Caco-2 (cell line): ENCODE results near the gene MSTO1. TPM values are rescaled to one million over a fixed set of nuclear protein-coding genes. Genes with fewer than 3 reads are reported as not detected.
"Not testable (repeated sequence)": the region's sequence is repeated elsewhere in the genome, so short reads cannot be mapped to it uniquely, and the experiment has no call there.

ENCODE experiments used
- Bru-seq: library from RNA; stranded (reverse); fragments of 400-500 nt; gene quantifications from one replicate; lab custom pipeline; 2021; lab: Mats Ljungman, UMichigan
- BruChase-seq, 2 experiments: library from RNA; stranded (reverse); fragments of 400-500 nt; gene quantifications; one replicate each; lab custom pipeline; 2021; lab: Mats Ljungman, UMichigan
- BruUV-seq: library from RNA; stranded (reverse); fragments of 400-500 nt; replicated peaks from 2 replicates; lab custom pipeline; 2021; lab: Mats Ljungman, UMichigan
- CTCF ChIA-PET: fragments of 300-600 bp; sonication (Branson Sonifier 250); formaldehyde crosslinking; loops from one replicate; lab custom pipeline; 2022; ENCODE audit warnings: antibody characterized with exemption; lab: Charles Lee
- POLR2A ChIA-PET: fragments of 300-600 bp; sonication (Branson Sonifier 250); formaldehyde crosslinking; loops from one replicate; lab custom pipeline; 2022; ENCODE audit warnings: antibody characterized with exemption; lab: Charles Lee
- DNase-seq, 2 experiments: peaks; one replicate each; pipeline versions ENCODE4 v3.0.0 to v3.0.0-alpha.2; 2020 to 2022
- H3K27me3 ChIP-seq: replicated peaks from 2 replicates; pipeline ENCODE4 v1.6.0; 2011; ENCODE audit warnings: low read length; ENCODE audit not compliant: control insufficient read depth, insufficient read depth
- H3K36me3 ChIP-seq: 2 replicates; pipeline ENCODE4 v1.5.1; 2011; ENCODE audit warnings: low read length; ENCODE audit not compliant: control insufficient read depth, insufficient read depth
- H3K4me1 ChIP-seq: fragments of 250-450 bp; sonication (Bioruptor Pico); 2 replicates; pipeline ENCODE4 v1.5.1; 2020; ENCODE audit warnings: mild to moderate bottlenecking
- H3K4me3 ChIP-seq: 2 replicates; pipeline ENCODE4 v1.5.1; 2011; ENCODE audit warnings: low read depth, mild to moderate bottlenecking, control low read depth, low read length
- H3K9me3 ChIP-seq: fragments of 250-450 bp; sonication (Bioruptor Pico); 2 replicates; pipeline ENCODE4 v1.5.1; 2020; ENCODE audit warnings: mild to moderate bottlenecking, moderate library complexity
- H3K27ac Mint-ChIP-seq: one replicate; pipeline ENCODE4 v1.8.0; 2022; ENCODE audit warnings: mixed read lengths; ENCODE audit not compliant: unreplicated experiment
- H3K27me3 Mint-ChIP-seq: one replicate; pipeline ENCODE4 v1.8.0; 2022; ENCODE audit warnings: mixed read lengths; ENCODE audit not compliant: insufficient read depth, unreplicated experiment
- H3K36me3 Mint-ChIP-seq: one replicate; pipeline ENCODE4 v1.8.0; 2022; ENCODE audit warnings: mild to moderate bottlenecking, mixed read lengths; ENCODE audit not compliant: insufficient read depth, unreplicated experiment
- H3K4me1 Mint-ChIP-seq: one replicate; pipeline ENCODE4 v1.8.0; 2022; ENCODE audit warnings: low read depth, mixed read lengths; ENCODE audit not compliant: unreplicated experiment
- H3K4me3 Mint-ChIP-seq: one replicate; pipeline ENCODE4 v1.8.0; 2022; ENCODE audit warnings: mild to moderate bottlenecking, moderate library complexity, mixed read lengths; ENCODE audit not compliant: unreplicated experiment
- H3K9me3 Mint-ChIP-seq: one replicate; pipeline ENCODE4 v1.8.0; 2022; ENCODE audit warnings: mixed read lengths; ENCODE audit not compliant: unreplicated experiment
- CTCF ChIP-seq, 2 experiments: fragments of 200-600 bp in 1 of 2; IDR thresholded peaks; 1 replicate in 1 of 2; 2 replicates in 1 of 2; pipeline versions ENCODE4 v1.5.1 to v1.8.0; 2011 to 2022; ENCODE audit warnings: antibody characterized with exemption in 1 of 2, control low read depth in 1 of 2, inconsistent platforms in 1 of 2, low read depth in 1 of 2, low read length in 1 of 2, mild to moderate bottlenecking in 1 of 2, moderate library complexity in 1 of 2; ENCODE audit not compliant: insufficient read depth in 1 of 2, severe bottlenecking in 1 of 2, unreplicated experiment in 1 of 2
- intact Hi-C: fragments of 100-400 bp; cut with micrococcal nuclease; formaldehyde crosslinking; loops from one replicate; pipeline ENCODE4 v1.10.0; 2022; ENCODE audit not compliant: unreplicated experiment
- long read RNA-seq: library from polyadenylated mRNA; stranded (forward); transcript quantifications from one replicate; pipeline ENCODE4 v2.0.0, GENCODE V29; 2022
- total RNA-seq: library from RNA; stranded (reverse); gene quantifications from 2 replicates; pipeline ENCODE4 v1.2.3, GENCODE V29; 2022

The MSTO1 gene
- total RNA-seq = 64.3 and 65.3 TPM in 2 replicates
- Bru-seq, nascent RNA = percentile 74 among the genes with signal in this experiment
- BruChase-seq, experiment 1, labeled RNA remaining after a 2-hour chase = percentile 72 among the genes with signal in this experiment
- percentile 74 among the genes with signal in this experiment for BruChase-seq, experiment 2, labeled RNA remaining after a 6-hour chase
- long read RNA-seq, partial matches to known transcripts = 3 of 15 reads
- long read RNA-seq, other reads (novel, unspliced or antisense) = 11 of 15 reads

GRCh38 chr1:155609515-155610256 is at the start of gene MSTO1:
MSTO1 (plus strand) TSS chr1:155610218; CDS start chr1:155610249, 31 bp downstream.
- Histone ChIP-seq H3K36me3 (no peaks in the 10 kb centered on the region; the same call in 1 of the 2 replicates), H3K4me3 (peak within 1 kb of the TSS; percentile 48), H3K9me3 (no peaks in the 10 kb centered on the region), H3K4me1 (no peaks in the 10 kb centered on the region), H3K27me3 (no peaks in the 10 kb centered on the region)
- H3K27ac Mint-ChIP-seq = peak within 1 kb of the TSS; percentile 96
- H3K4me3 Mint-ChIP-seq = peak within 1 kb of the TSS; percentile 98
- no peaks in the 10 kb centered on the region for H3K9me3 Mint-ChIP-seq
- POLR2A ChIA-PET = no interaction called here
- CTCF ChIA-PET = no interaction called here
- TSS peak; percentile 99 for BruUV-seq
- intact Hi-C loops = no loop called here
- H3K36me3 Mint-ChIP-seq = peaks cover 15% of the 10 kb centered on the region
- peak; percentile 96 to 98 for DNase-seq
- no peak for TF ChIP-seq CTCF (IDR thresholded peaks at IDR 0.05; ENCODE audit: insufficient read depth in 1 of 2, low read depth in 1 of 2, low read length in 1 of 2, severe bottlenecking in 1 of 2, unreplicated experiment in 1 of 2)
- H3K4me1 Mint-ChIP-seq = no peaks in the 10 kb centered on the region
- no peaks in the 10 kb centered on the region for H3K27me3 Mint-ChIP-seq

GRCh38 chr1:155561779-155562580 is 48.0 kb upstream of the MSTO1 start:
- H3K4me3 ChIP-seq = peak overlapping the region; percentile 98
- BruUV-seq, H3K4me1 ChIP-seq, H3K9me3 ChIP-seq, CTCF ChIA-PET, H3K27me3 Mint-ChIP-seq, H3K36me3 ChIP-seq, intact Hi-C loops, H3K27me3 ChIP-seq, H3K9me3 Mint-ChIP-seq: not testable (repeated sequence)
- Mint-ChIP-seq H3K36me3 (peaks cover 27% of the 10 kb centered on the region), H3K27ac (peak overlapping the region; percentile 96), H3K4me1 (peaks cover 14% of the 10 kb centered on the region), H3K4me3 (peak overlapping the region; percentile 86)
- POLR2A ChIA-PET = interaction anchor here (0.6 kb wide), 1 partner anchor 289 kb away, joined by 4 read pairs; the partner anchor contains the start of gene CLK2
- DNase-seq = peak in 1 of 2 experiments; percentile 34

- H3K27me3 ChIP-seq = no peaks in the 10 kb centered on the region
- no peaks in the 10 kb centered on the region for H3K27me3 Mint-ChIP-seq
- no peak for TF ChIP-seq CTCF (IDR thresholded peaks at IDR 0.05; ENCODE audit: insufficient read depth in 1 of 2, low read depth in 1 of 2, low read length in 1 of 2, severe bottlenecking in 1 of 2, unreplicated experiment in 1 of 2)
- BruUV-seq = no TSS peak
- H3K36me3 ChIP-seq = no peaks in the 10 kb centered on the region
- H3K27ac Mint-ChIP-seq = peak within 1 kb of the TSS; percentile 96
- H3K4me3 Mint-ChIP-seq = peak within 1 kb of the TSS; percentile 86
- CTCF ChIA-PET = interaction anchor here (0.7 kb wide), 1 partner anchor 1564 kb away, joined by 8 read pairs; no protein-coding TSS in a partner anchor
- H3K4me1 Mint-ChIP-seq = peaks cover 14% of the 10 kb centered on the region
- H3K4me3 ChIP-seq = peak within 1 kb of the TSS; percentile 98
- intact Hi-C loops = no loop called here
- H3K9me3 Mint-ChIP-seq = no peaks in the 10 kb centered on the region
- peaks cover 10% of the 10 kb centered on the region for H3K4me1 ChIP-seq
- POLR2A ChIA-PET = interaction anchor here (0.6 to 0.7 kb wide), 6 partner anchors 61 to 361 kb away, joined by 3 to 7 read pairs (median 4); partner anchors contain the start of gene CLK2
- DNase-seq = peak; percentile 95
- H3K36me3 Mint-ChIP-seq = peaks cover 29% of the 10 kb centered on the region
- H3K9me3 ChIP-seq = no peaks in the 10 kb centered on the region
These were observed 47.2 kb upstream of the MSTO1 start, which contains the start of gene ASH1L for GRCh38 chr1:155562581-155563376. ASH1L (minus strand) TSS chr1:155562803; CDS start chr1:155521519, 41,284 bp downstream.

- H3K4me3 Mint-ChIP-seq = peak overlapping the region; percentile 86
- H3K36me3 ChIP-seq, H3K4me1 ChIP-seq, H3K27me3 Mint-ChIP-seq, intact Hi-C loops, H3K9me3 ChIP-seq, H3K27me3 ChIP-seq, H3K9me3 Mint-ChIP-seq: not testable (repeated sequence)
- TSS peak; percentile 72 for BruUV-seq
- ChIA-PET POLR2A (interaction anchor here (0.6 to 0.7 kb wide), 6 partner anchors 62 to 360 kb away, joined by 3 to 7 read pairs (median 4); partner anchors contain the start of gene CLK2), CTCF (interaction anchor here (0.7 kb wide), 1 partner anchor 1565 kb away, joined by 8 read pairs; no protein-coding TSS in a partner anchor)
- DNase-seq = peak; percentile 12 to 28
- H3K4me3 ChIP-seq = peak overlapping the region; percentile 98
- peaks cover 33% of the 10 kb centered on the region for H3K36me3 Mint-ChIP-seq
- peaks cover 14% of the 10 kb centered on the region for H3K4me1 Mint-ChIP-seq
- peak overlapping the region; percentile 96 for H3K27ac Mint-ChIP-seq
These were observed 46.5 kb upstream of the MSTO1 start for GRCh38 chr1:155563377-155564022.
